ENCODE measurements around the gene AGBL3. TPM values are rescaled to one million over a fixed set of nuclear protein-coding genes. Genes with fewer than 3 reads are reported as not detected.

AGBL3 gene
- total and polyA plus RNA-seq, 9 of the 15 experiments (the other 6 are each of a cell fraction or from before 2014, with no cell fraction given) = 0.54 to 2.9 (median 1.7) TPM

DNA sequence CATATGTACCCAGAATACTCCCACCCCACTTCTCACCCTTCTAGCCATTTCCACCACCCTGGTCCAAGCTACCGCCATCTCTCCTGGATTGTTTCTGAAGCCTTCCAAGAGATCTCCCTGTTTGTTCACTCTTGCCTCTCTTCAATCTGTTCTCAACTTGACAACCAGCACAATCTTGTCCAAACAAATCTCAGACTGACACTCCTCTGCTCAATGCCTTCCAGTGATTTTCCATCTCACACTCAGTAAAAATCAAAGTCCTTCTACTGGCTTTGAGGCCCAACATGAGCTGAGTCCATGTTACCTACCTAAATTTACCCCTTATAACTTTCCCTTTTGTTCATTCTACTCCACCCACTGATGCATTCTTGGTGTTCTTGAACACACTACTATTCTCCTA lies 128.3 kb downstream of the AGBL3 start:
- Histone ChIP-seq H3K9ac (ENCODE audit: insufficient read depth in 1 of 2, low read depth in 2 of 2, low read length in 2 of 2) (no peak overlapping the region), H3K79me2 (ENCODE audit: control insufficient read depth, insufficient read depth, low read length) (no peaks in the 10 kb centered on the region), H3K9me1 (ENCODE audit: control insufficient read depth, insufficient read depth, low read length) (no peaks in the 10 kb centered on the region), H3K36me3 (ENCODE audit: control insufficient read depth, insufficient read depth, low read length) (no peaks in the 10 kb centered on the region), H3K4me3 (no peak overlapping the region), H3K27ac (ENCODE audit: extremely low read depth, low read depth, low read length) (no peak overlapping the region), H3K4me1 (replicated peaks in 1 of 2; ENCODE audit: control insufficient read depth in 2 of 2, insufficient read depth in 2 of 2, low read length in 2 of 2) (no peaks in the 10 kb centered on the region), H4K20me1 (replicated peaks; ENCODE audit: control insufficient read depth, insufficient read depth, low read length) (no peaks in the 10 kb centered on the region), H2AFZ (ENCODE audit: low read depth, low read length) (no peak overlapping the region), H3K9me3 (replicated peaks; ENCODE audit: control insufficient read depth, insufficient read depth, low read depth, low read length) (no peaks in the 10 kb centered on the region), H3K27me3 (ENCODE audit: control insufficient read depth in 2 of 2, insufficient read depth in 2 of 2, low read length in 2 of 2) (peaks cover 0 to 13% of the 10 kb centered on the region in 2 experiments; a peak in 3 of 5 replicates), H3K4me2 (ENCODE audit: insufficient read depth, low read length) (no peak overlapping the region)
- WGBS (ENCODE audit: insufficient coverage, low coverage, missing lambda C conversion rate) = 0% methylated on average over 1 of the region's 1 CpG
- no TSS peak for BruUV-seq (replicated peaks)
- TF ChIP-seq KDM1A (IDR thresholded peaks at IDR 0.05) (peak; percentile 67 to 68), SMAD2 (IDR thresholded peaks at IDR 0.05; ENCODE audit: low read depth, low read length) (no peak)
- CTCF ChIA-PET (ENCODE audit: low intra/inter-chr PET ratio) = no interaction called here
- intact Hi-C loops (cut with micrococcal nuclease) (no loop called here), in situ Hi-C loops (cut with MboI) (no loop called here)
- POLR2A ChIA-PET = interaction anchor here (1.2 kb wide), 1 partner anchor 14 kb away, joined by 3 read pairs; no protein-coding TSS in a partner anchor
- ATAC-seq = no peak
- no peak for DNase-seq (ENCODE audit: extremely low read depth in 1 of 4, low spot score in 3 of 4)
- no peak for FAIRE-seq

DNA sequence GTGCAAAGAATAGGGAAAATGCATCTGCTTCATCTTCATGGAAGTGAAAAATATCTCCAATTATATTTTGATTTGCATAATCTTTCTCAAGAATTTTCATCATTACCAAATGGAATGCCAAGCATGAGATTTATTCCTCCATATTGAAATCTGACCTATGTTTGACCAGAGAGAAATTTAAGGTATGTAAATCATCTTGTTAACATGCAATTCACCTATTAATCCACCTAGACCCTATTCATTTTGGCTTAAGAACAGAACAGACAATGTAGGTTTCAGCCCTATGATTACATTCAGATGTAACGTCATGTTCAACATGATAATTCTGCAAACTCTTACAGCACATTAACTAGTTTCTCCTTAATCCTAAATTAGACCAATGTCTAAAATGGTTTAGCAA lies 130.8 kb downstream of the AGBL3 start:
- no peak for DNase-seq (ENCODE audit: extremely low read depth in 1 of 4, low spot score in 3 of 4)
- no peak overlapping the region for H2AFZ ChIP-seq (ENCODE audit: low read depth, low read length)
- H3K4me2 ChIP-seq (ENCODE audit: insufficient read depth, low read length) = no peak overlapping the region
- ChIA-PET CTCF (ENCODE audit: low intra/inter-chr PET ratio) (no interaction called here), POLR2A (no interaction called here)
- H3K27me3 ChIP-seq (ENCODE audit: control insufficient read depth in 2 of 2, insufficient read depth in 2 of 2, low read length in 2 of 2) = peaks cover 0 to 10% of the 10 kb centered on the region in 2 experiments; a peak in 1 of 5 replicates
- no peaks in the 10 kb centered on the region for H3K9me3 ChIP-seq (replicated peaks; ENCODE audit: control insufficient read depth, insufficient read depth, low read depth, low read length)
- H3K9ac ChIP-seq (ENCODE audit: insufficient read depth in 1 of 2, low read depth in 2 of 2, low read length in 2 of 2) = no peak overlapping the region
- no peak for ATAC-seq
- WGBS (ENCODE audit: insufficient coverage, low coverage, missing lambda C conversion rate) = 0% methylated on average over 1 of the region's 1 CpG
- in situ Hi-C loops (cut with MboI) (no loop called here), intact Hi-C loops (cut with micrococcal nuclease) (no loop called here)
- H3K4me3 ChIP-seq = no peak overlapping the region
- no peak overlapping the region for H3K27ac ChIP-seq (ENCODE audit: extremely low read depth, low read depth, low read length)
- H3K36me3 ChIP-seq (ENCODE audit: control insufficient read depth, insufficient read depth, low read length) = no peaks in the 10 kb centered on the region
- no TSS peak for BruUV-seq (replicated peaks)
- TF ChIP-seq ZNF121 (CRISPR knock-in tag; conservative IDR thresholded peaks at IDR 0.05) = no peak
- no peak for TF ChIP-seq TAF15 (IDR thresholded peaks at IDR 0.05; ENCODE audit: low read depth, low read length)
- no peak for TF ChIP-seq ZNF282 (CRISPR knock-in tag; IDR thresholded peaks at IDR 0.05)
- no peak for TF ChIP-seq ELF4 (CRISPR knock-in tag; IDR thresholded peaks at IDR 0.05)
- TF ChIP-seq, protein P1, sequence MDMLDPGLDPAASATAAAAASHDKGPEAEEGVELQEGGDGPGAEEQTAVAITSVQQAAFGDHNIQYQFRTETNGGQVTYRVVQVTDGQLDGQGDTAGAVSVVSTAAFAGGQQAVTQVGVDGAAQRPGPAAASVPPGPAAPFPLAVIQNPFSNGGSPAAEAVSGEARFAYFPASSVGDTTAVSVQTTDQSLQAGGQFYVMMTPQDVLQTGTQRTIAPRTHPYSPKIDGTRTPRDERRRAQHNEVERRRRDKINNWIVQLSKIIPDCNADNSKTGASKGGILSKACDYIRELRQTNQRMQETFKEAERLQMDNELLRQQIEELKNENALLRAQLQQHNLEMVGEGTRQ (CRISPR knock-in tag; IDR thresholded peaks at IDR 0.05) = no peak
- no peak for TF ChIP-seq ZKSCAN8 (CRISPR knock-in tag; IDR thresholded peaks at IDR 0.05)
- no peak for TF ChIP-seq YBX1 (IDR thresholded peaks at IDR 0.05)
- H3K9me1 ChIP-seq (ENCODE audit: control insufficient read depth, insufficient read depth, low read length) = no peaks in the 10 kb centered on the region
- no peaks in the 10 kb centered on the region for H3K79me2 ChIP-seq (ENCODE audit: control insufficient read depth, insufficient read depth, low read length)
- no peaks in the 10 kb centered on the region for H4K20me1 ChIP-seq (replicated peaks; ENCODE audit: control insufficient read depth, insufficient read depth, low read length)
- no peak for FAIRE-seq
- no peaks in the 10 kb centered on the region for H3K4me1 ChIP-seq (replicated peaks in 1 of 2; ENCODE audit: control insufficient read depth in 2 of 2, insufficient read depth in 2 of 2, low read length in 2 of 2)
